ENCODE results near the gene C2orf74. TPM values are rescaled to one million over a fixed set of nuclear protein-coding genes. Genes with fewer than 3 reads are reported as not detected.
"Not testable (repeated sequence)": the region's sequence is repeated elsewhere in the genome, so short reads cannot be mapped to it uniquely, and the experiment has no call there.

Gene C2orf74
- total RNA-seq, 1 donor from 2014 or later = 5.6 TPM

DNA sequence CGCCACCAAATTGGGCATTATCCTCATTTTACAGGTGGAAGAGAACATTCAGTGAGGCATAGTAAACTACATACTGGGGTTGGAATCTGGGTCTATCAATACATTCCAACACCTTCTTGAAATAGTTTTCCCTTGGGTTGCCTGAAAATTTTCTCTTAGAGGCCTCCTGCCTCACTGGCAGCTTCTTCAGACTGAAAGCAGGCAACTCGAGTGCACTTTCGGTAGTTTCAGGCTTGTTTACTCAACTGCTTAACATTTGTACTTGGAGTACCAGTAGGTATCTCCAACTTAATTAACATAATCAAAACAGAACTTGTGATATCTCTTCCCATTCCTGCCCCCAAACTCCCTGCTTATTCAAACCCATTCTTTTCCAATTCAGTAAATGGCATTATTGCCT, 36.2 kb upstream of the C2orf74 start:
- peaks cover 5% of the 10 kb centered on the region for H3K9me3 Mint-ChIP-seq (ENCODE audit: low read depth)
- no peaks in the 10 kb centered on the region for H3K4me1 Mint-ChIP-seq (ENCODE audit: low read depth)
- H3K36me3 Mint-ChIP-seq (ENCODE audit: low read depth) = peaks cover under 1% of the 10 kb centered on the region
- H3K4me3 Mint-ChIP-seq (ENCODE audit: unreplicated experiment) = no peak overlapping the region
- no peak overlapping the region for H3K27ac Mint-ChIP-seq (ENCODE audit: unreplicated experiment)
- H3K27me3 Mint-ChIP-seq (ENCODE audit: low read depth) = no peaks in the 10 kb centered on the region
- TF ChIP-seq, protein P1, sequence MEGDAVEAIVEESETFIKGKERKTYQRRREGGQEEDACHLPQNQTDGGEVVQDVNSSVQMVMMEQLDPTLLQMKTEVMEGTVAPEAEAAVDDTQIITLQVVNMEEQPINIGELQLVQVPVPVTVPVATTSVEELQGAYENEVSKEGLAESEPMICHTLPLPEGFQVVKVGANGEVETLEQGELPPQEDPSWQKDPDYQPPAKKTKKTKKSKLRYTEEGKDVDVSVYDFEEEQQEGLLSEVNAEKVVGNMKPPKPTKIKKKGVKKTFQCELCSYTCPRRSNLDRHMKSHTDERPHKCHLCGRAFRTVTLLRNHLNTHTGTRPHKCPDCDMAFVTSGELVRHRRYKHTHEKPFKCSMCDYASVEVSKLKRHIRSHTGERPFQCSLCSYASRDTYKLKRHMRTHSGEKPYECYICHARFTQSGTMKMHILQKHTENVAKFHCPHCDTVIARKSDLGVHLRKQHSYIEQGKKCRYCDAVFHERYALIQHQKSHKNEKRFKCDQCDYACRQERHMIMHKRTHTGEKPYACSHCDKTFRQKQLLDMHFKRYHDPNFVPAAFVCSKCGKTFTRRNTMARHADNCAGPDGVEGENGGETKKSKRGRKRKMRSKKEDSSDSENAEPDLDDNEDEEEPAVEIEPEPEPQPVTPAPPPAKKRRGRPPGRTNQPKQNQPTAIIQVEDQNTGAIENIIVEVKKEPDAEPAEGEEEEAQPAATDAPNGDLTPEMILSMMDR (IDR thresholded peaks at IDR 0.05) = no peak
- no peak for DNase-seq (ENCODE audit: low spot score)

DNA sequence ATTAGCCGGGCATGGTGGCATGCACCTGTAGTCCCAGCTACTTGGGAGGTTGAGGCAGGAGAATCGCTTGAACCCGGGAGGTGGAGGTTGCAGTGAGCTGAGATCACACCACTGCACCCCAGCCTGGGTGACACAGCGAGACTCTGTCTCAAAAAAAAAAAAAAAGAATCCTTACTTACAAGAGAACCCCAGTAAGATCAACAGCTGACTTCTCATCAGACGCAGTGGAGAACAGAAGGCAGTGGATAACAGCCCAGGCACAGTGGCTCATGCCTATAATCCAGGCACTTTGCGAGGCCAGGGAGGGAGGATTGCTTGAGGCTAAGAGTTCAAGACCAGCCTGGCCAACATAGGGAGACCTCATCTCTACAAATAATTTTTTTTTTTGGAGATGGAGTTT, 33.9 kb upstream of the C2orf74 start:
- not testable (repeated sequence) for H3K4me1 Mint-ChIP-seq (ENCODE audit: low read depth); H3K27ac Mint-ChIP-seq (ENCODE audit: unreplicated experiment); H3K27me3 Mint-ChIP-seq (ENCODE audit: low read depth); DNase-seq (ENCODE audit: low spot score); H3K36me3 Mint-ChIP-seq (ENCODE audit: low read depth); H3K4me3 Mint-ChIP-seq (ENCODE audit: unreplicated experiment); H3K9me3 Mint-ChIP-seq (ENCODE audit: low read depth)

GRCh38 chr2:61134141-61134540, 27.8 kb upstream of the C2orf74 start:
- DNase-seq (ENCODE audit: low spot score) = no peak
- no peaks in the 10 kb centered on the region for H3K4me1 Mint-ChIP-seq (ENCODE audit: low read depth)
- TF ChIP-seq, protein P1 (IDR thresholded peaks at IDR 0.05) = no peak
- H3K36me3 Mint-ChIP-seq (ENCODE audit: low read depth) = peaks cover 2% of the 10 kb centered on the region
- H3K27ac Mint-ChIP-seq (ENCODE audit: unreplicated experiment) = no peak overlapping the region
- no peaks in the 10 kb centered on the region for H3K9me3 Mint-ChIP-seq (ENCODE audit: low read depth)
- no peak overlapping the region for H3K4me3 Mint-ChIP-seq (ENCODE audit: unreplicated experiment)
- H3K27me3 Mint-ChIP-seq (ENCODE audit: low read depth) = no peaks in the 10 kb centered on the region

GRCh38 chr2:61135510-61135909, 26.5 kb upstream of the C2orf74 start:
- Mint-ChIP-seq H3K9me3 (ENCODE audit: low read depth) (no peaks in the 10 kb centered on the region), H3K4me3 (ENCODE audit: unreplicated experiment) (no peak overlapping the region), H3K27me3 (ENCODE audit: low read depth) (no peaks in the 10 kb centered on the region), H3K36me3 (ENCODE audit: low read depth) (peaks cover 2% of the 10 kb centered on the region), H3K4me1 (ENCODE audit: low read depth) (no peaks in the 10 kb centered on the region), H3K27ac (ENCODE audit: unreplicated experiment) (no peak overlapping the region)
- TF ChIP-seq, protein P1 (IDR thresholded peaks at IDR 0.05) = peak; percentile 82
- DNase-seq (ENCODE audit: low spot score) = no peak

DNA sequence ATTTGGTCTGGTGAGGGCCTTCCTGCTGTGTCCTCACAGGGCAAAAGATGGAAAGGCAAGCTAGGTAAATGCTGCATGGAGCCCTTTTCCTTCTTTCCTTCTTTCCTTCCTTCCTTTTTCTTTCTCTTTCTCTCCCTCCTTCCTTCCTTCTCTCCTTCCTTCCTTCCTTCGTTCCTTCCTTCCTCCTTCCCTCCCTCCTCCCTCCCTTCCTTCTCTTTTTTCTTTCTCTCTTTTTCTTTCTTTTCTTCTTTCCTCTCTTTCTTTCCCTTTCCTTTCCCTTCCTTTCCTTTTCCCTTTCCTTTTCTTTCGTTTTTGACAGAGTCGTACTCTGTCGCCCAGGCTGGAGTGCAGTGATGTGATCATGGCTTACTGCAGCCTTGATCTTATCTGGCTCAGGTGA, 23.1 kb upstream of the C2orf74 start:
- H3K36me3 Mint-ChIP-seq (ENCODE audit: low read depth) = no peaks in the 10 kb centered on the region
- H3K9me3 Mint-ChIP-seq (ENCODE audit: low read depth) = no peaks in the 10 kb centered on the region
- no peaks in the 10 kb centered on the region for H3K27me3 Mint-ChIP-seq (ENCODE audit: low read depth)
- H3K4me1 Mint-ChIP-seq (ENCODE audit: low read depth) = no peaks in the 10 kb centered on the region
- H3K4me3 Mint-ChIP-seq (ENCODE audit: unreplicated experiment) = no peak overlapping the region
- TF ChIP-seq, protein P1 (IDR thresholded peaks at IDR 0.05) = no peak
- DNase-seq (ENCODE audit: low spot score) = no peak
- H3K27ac Mint-ChIP-seq (ENCODE audit: unreplicated experiment) = no peak overlapping the region

GRCh38 chr2:61141151-61141550, 20.8 kb upstream of the C2orf74 start:
- no peak for DNase-seq (ENCODE audit: low spot score)
- no peaks in the 10 kb centered on the region for H3K27me3 Mint-ChIP-seq (ENCODE audit: low read depth)
- peaks cover 3% of the 10 kb centered on the region for H3K36me3 Mint-ChIP-seq (ENCODE audit: low read depth)
- H3K9me3 Mint-ChIP-seq (ENCODE audit: low read depth) = no peaks in the 10 kb centered on the region
- TF ChIP-seq, protein P1 (IDR thresholded peaks at IDR 0.05) = no peak
- H3K4me3 Mint-ChIP-seq (ENCODE audit: unreplicated experiment) = no peak overlapping the region
- H3K27ac Mint-ChIP-seq (ENCODE audit: unreplicated experiment) = no peak overlapping the region
- peaks cover 11% of the 10 kb centered on the region for H3K4me1 Mint-ChIP-seq (ENCODE audit: low read depth)
